ENCODE results near the gene THSD7A. TPM values are rescaled to one million over a fixed set of nuclear protein-coding genes. Genes with fewer than 3 reads are reported as not detected.

THSD7A gene
- total RNA-seq, 1 donor from 2014 or later: 0.35 TPM

DNA sequence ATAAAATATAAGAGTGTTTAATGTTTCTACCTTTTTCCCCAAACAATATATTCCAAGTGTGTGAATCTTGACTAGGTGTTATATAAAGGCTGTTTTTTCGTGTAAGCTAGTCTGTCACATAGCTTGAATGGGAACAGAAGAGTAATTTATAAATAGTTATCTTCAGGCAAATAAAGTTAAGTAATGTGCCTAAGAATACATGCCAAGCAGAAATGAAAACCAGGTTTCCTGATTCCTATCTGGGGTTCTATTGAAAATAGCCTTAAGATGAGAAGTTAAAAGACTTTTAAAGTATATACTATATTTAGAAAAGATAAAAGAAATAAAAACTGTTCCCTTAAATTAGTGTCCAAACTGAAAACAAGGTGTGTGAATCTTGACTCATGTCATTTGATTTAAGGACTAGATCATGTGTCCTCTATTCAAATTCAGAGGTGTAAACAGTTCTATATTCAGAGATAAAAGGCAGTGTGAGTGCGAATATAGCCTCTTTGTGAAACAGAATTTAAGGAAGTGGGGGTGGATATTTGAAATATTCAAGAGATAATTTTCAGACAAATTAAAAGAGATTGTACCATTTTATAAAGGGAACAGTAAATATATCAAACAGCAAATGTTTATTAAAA, 247.5 kb downstream of the THSD7A start:
- no peak overlapping the region for H3K27ac Mint-ChIP-seq (ENCODE audit: unreplicated experiment)
- TF ChIP-seq, protein P1, sequence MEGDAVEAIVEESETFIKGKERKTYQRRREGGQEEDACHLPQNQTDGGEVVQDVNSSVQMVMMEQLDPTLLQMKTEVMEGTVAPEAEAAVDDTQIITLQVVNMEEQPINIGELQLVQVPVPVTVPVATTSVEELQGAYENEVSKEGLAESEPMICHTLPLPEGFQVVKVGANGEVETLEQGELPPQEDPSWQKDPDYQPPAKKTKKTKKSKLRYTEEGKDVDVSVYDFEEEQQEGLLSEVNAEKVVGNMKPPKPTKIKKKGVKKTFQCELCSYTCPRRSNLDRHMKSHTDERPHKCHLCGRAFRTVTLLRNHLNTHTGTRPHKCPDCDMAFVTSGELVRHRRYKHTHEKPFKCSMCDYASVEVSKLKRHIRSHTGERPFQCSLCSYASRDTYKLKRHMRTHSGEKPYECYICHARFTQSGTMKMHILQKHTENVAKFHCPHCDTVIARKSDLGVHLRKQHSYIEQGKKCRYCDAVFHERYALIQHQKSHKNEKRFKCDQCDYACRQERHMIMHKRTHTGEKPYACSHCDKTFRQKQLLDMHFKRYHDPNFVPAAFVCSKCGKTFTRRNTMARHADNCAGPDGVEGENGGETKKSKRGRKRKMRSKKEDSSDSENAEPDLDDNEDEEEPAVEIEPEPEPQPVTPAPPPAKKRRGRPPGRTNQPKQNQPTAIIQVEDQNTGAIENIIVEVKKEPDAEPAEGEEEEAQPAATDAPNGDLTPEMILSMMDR (IDR thresholded peaks at IDR 0.05): no peak
- H3K4me3 Mint-ChIP-seq (ENCODE audit: unreplicated experiment): no peak overlapping the region

GRCh38 chr7:11579141-11579540, 252.9 kb downstream of the THSD7A start:
- no peak overlapping the region for H3K4me3 Mint-ChIP-seq (ENCODE audit: unreplicated experiment)
- TF ChIP-seq, protein P1 (IDR thresholded peaks at IDR 0.05): no peak
- H3K9me3 Mint-ChIP-seq (ENCODE audit: low read depth): no peaks in the 10 kb centered on the region
- no peaks in the 10 kb centered on the region for H3K36me3 Mint-ChIP-seq (ENCODE audit: low read depth)
- DNase-seq (ENCODE audit: low spot score): no peak
- no peak overlapping the region for H3K27ac Mint-ChIP-seq (ENCODE audit: unreplicated experiment)
- H3K27me3 Mint-ChIP-seq (ENCODE audit: low read depth): peaks cover 2% of the 10 kb centered on the region
- H3K4me1 Mint-ChIP-seq (ENCODE audit: low read depth): no peaks in the 10 kb centered on the region

More for the DNA sequence above, 247.5 kb downstream of the THSD7A start:
- Mint-ChIP-seq H3K4me1 (ENCODE audit: low read depth) (no peaks in the 10 kb centered on the region), H3K9me3 (ENCODE audit: low read depth) (no peaks in the 10 kb centered on the region), H3K36me3 (ENCODE audit: low read depth) (no peaks in the 10 kb centered on the region), H3K27me3 (ENCODE audit: low read depth) (peaks cover 2% of the 10 kb centered on the region)
- no peak for DNase-seq (ENCODE audit: low spot score)

DNA sequence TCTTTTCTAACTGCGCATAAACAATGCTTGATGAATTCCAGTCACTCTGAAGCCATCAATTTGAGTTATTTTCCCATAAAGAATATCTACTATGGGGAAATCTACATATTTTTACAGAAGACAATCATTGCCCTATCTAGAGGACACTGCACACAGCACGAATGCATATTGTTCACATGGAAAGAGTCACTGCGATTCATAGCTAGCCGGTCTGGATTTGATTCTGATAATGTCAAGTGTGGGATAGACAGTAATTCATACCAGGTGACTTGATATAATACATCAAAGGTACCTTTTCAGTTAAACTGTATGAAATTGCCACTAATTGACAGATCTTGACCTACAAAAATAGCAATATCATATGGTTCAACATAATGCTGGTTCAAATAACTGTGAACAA, 255.7 kb downstream of the THSD7A start:
- no peak overlapping the region for H3K27ac Mint-ChIP-seq (ENCODE audit: unreplicated experiment)
- no peaks in the 10 kb centered on the region for H3K9me3 Mint-ChIP-seq (ENCODE audit: low read depth)
- DNase-seq (ENCODE audit: low spot score): no peak
- H3K4me3 Mint-ChIP-seq (ENCODE audit: unreplicated experiment): no peak overlapping the region
- H3K27me3 Mint-ChIP-seq (ENCODE audit: low read depth): peaks cover 2% of the 10 kb centered on the region
- H3K4me1 Mint-ChIP-seq (ENCODE audit: low read depth): no peaks in the 10 kb centered on the region
- TF ChIP-seq, protein P1 (IDR thresholded peaks at IDR 0.05): no peak
- no peaks in the 10 kb centered on the region for H3K36me3 Mint-ChIP-seq (ENCODE audit: low read depth)

DNA sequence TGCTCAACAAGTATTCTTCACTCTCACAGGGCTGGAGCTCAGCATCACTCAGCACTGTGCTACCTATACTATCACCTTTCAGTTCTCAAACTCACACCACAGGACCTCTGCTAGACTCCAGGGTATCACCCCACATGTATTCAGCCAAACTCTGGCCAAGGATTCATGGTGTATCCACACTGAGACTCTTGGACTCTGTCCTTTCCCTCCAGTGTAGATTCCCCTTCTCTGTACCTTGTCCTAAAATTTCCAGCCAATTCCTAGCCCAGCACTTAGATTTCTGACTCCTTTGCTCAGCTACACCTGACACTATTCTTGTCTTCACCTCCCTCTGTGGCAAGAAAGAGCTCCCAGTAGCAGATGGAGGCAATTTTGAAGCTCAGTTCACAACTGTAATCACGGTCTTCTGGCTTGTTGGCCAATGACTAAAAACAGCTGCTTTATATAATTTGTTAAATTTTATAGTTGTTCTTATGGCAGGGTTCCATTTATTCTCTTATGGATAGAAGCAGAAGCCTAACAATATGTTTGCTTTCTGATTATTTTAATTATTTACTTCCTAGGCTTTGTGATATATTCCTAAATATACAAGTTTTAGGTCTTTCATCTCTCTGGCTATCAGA, 258.8 kb downstream of the THSD7A start:
- Mint-ChIP-seq H3K27me3 (ENCODE audit: low read depth) (peaks cover 2% of the 10 kb centered on the region), H3K4me3 (ENCODE audit: unreplicated experiment) (no peak overlapping the region), H3K27ac (ENCODE audit: unreplicated experiment) (no peak overlapping the region), H3K9me3 (ENCODE audit: low read depth) (no peaks in the 10 kb centered on the region), H3K4me1 (ENCODE audit: low read depth) (no peaks in the 10 kb centered on the region), H3K36me3 (ENCODE audit: low read depth) (no peaks in the 10 kb centered on the region)
- DNase-seq (ENCODE audit: low spot score): no peak
- TF ChIP-seq, protein P1 (IDR thresholded peaks at IDR 0.05): no peak

DNA sequence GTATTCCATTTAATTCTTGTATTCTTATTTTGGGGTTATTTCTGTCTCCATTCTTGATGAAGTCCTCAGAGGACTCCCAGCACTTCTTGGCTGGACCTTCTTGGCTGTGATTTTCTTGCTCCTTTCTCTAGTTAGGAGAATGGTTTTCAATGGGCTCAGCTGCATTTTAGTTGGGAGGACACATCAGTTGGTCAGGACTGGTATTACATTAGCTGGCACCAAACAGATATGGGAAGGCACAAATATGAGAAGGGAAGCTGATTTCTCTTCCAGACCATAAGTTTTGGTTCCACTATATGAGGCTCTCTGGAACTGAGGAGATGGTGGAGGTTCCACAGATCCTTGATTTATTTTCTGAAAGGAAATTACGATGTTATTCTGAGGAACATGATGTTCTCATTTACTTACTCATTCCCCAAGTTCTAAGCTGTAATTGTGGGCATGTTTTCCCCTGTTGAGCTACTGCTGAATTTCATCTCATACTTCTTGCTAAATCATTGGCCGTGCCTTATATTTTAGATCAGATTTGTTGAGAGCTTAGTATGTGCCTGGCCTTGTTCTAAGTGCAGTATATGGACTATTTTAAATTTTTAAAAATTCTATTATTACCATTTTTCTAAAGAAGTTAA, 261.0 kb downstream of the THSD7A start:
- Mint-ChIP-seq H3K4me1 (ENCODE audit: low read depth) (peaks cover 1% of the 10 kb centered on the region), H3K27ac (ENCODE audit: unreplicated experiment) (no peak overlapping the region), H3K36me3 (ENCODE audit: low read depth) (no peaks in the 10 kb centered on the region), H3K9me3 (ENCODE audit: low read depth) (no peaks in the 10 kb centered on the region), H3K4me3 (ENCODE audit: unreplicated experiment) (no peak overlapping the region), H3K27me3 (ENCODE audit: low read depth) (peaks cover 2% of the 10 kb centered on the region)
- TF ChIP-seq, protein P1 (IDR thresholded peaks at IDR 0.05): no peak
- DNase-seq (ENCODE audit: low spot score): no peak

All from chondrocyte (in vitro differentiated cells).